HL-60 (cell line): ENCODE data around the gene MAB21L3.

Experiments
- CTCF ChIP-seq: IDR thresholded peaks from one replicate; pipeline ENCODE4 v1.5.1; 2011; ENCODE audit warnings: low read length, control low read depth, inconsistent platforms; ENCODE audit not compliant: insufficient read depth
- GABPA ChIP-seq: IDR thresholded peaks from 2 replicates; pipeline ENCODE4 v1.6.1; 2012; ENCODE audit warnings: low read depth
- POLR2AphosphoS5 ChIP-seq: IDR thresholded peaks from 2 replicates; pipeline ENCODE4 v1.6.1; 2012; ENCODE audit warnings: low read depth

GRCh38 chr1:116131866-116132605, 20.8 kb downstream of the MAB21L3 start:
- TF ChIP-seq CTCF (no peak), GABPA (no peak), POLR2AphosphoS5 (no peak)
